ENCODE results near the gene TAS2R46.
"Not testable (repeated sequence)": the region's sequence is repeated elsewhere in the genome, so short reads cannot be mapped to it uniquely, and the experiment has no call there.

The TAS2R46 gene

GRCh38 chr12:11033959-11034358 lies 28.1 kb downstream of the TAS2R46 start:
- not testable (repeated sequence) for DNase-seq

GRCh38 chr12:11031307-11031706 lies 30.8 kb downstream of the TAS2R46 start, which contains the start of gene TAS2R31:
Gene TAS2R31, minus strand, starts transcription at chr12:11031407. Its CDS starts 72 bp downstream, at chr12:11031335.
- no peak for DNase-seq

- no peak for DNase-seq
Measured at GRCh38 chr12:11026118-11026517, 36.0 kb downstream of the TAS2R46 start.

GRCh38 chr12:11023387-11023786 lies 38.7 kb downstream of the TAS2R46 start:
- no peak for DNase-seq

GRCh38 chr12:11022520-11022919 lies 39.6 kb downstream of the TAS2R46 start, which contains the start of gene TAS2R19:
Gene TAS2R19, minus strand, starts transcription at chr12:11022620. Its CDS starts 49 bp downstream, at chr12:11022571.
- DNase-seq: no peak

GRCh38 chr12:11016937-11017336 lies 45.2 kb downstream of the TAS2R46 start:
- peak in 3 of 14 donors; percentile 1 to 28 (median 3) for DNase-seq

- DNase-seq: no peak
Measured at GRCh38 chr12:11015775-11016430, 46.2 kb downstream of the TAS2R46 start.

- no peak for DNase-seq
Measured at GRCh38 chr12:11014234-11014633, 47.9 kb downstream of the TAS2R46 start.

Data from C1 segment of cervical spinal cord (tissue), 14 donors.